Lung (tissue), 12 donors: ENCODE measurements around the gene FSTL5. TPM values are rescaled to one million over a fixed set of nuclear protein-coding genes. Genes with fewer than 3 reads are reported as not detected.

ENCODE experiments used
- ATAC-seq: fragments of 200-7000 bp; cut with Tn5 transposase; one replicate; pipeline ENCODE4 v1.9.1; 2020; ENCODE audit warnings: moderate number of reproducible peaks; ENCODE audit not compliant: insufficient read depth, low FRiP score
- DNase-seq, 3 donors: peaks; one replicate each; pipeline ENCODE4 v3.0.0-alpha.2; 2013 to 2017
- H3K27ac ChIP-seq, 2 donors: one replicate each; pipeline ENCODE4 v1.5.1; 2013; ENCODE audit warnings: mild to moderate bottlenecking in 2 of 2, moderate library complexity in 2 of 2, control low read depth in 1 of 2, inconsistent platforms in 1 of 2, low read depth in 1 of 2, low read length in 1 of 2
- H3K27me3 ChIP-seq, 3 donors: one replicate each; pipeline ENCODE4 v1.5.1; 2013; ENCODE audit warnings: low read length in 2 of 3; ENCODE audit not compliant: control insufficient read depth in 3 of 3, insufficient read depth in 3 of 3
- H3K36me3 ChIP-seq, 4 donors: one replicate each; pipeline ENCODE4 v1.5.1; 2013; ENCODE audit warnings: low read length in 4 of 4, mild to moderate bottlenecking in 1 of 4, moderate library complexity in 1 of 4; ENCODE audit not compliant: control insufficient read depth in 4 of 4, insufficient read depth in 4 of 4
- H3K4me1 ChIP-seq, 5 donors: one replicate each; pipeline ENCODE4 v1.5.1; 2013; ENCODE audit warnings: low read length in 5 of 5, mild to moderate bottlenecking in 2 of 5, moderate library complexity in 1 of 5; ENCODE audit not compliant: control insufficient read depth in 5 of 5, insufficient read depth in 5 of 5
- H3K4me3 ChIP-seq: one replicate; pipeline ENCODE4 v1.5.1; 2013; ENCODE audit warnings: mild to moderate bottlenecking, control low read depth, moderate library complexity
- H3K9ac ChIP-seq, 2 donors: one replicate each; pipeline ENCODE4 v1.5.1; 2013; ENCODE audit warnings: low read length in 2 of 2, control low read depth in 1 of 2; ENCODE audit not compliant: insufficient read depth in 1 of 2
- H3K9me3 ChIP-seq, 4 donors: one replicate each; pipeline ENCODE4 v1.5.1; 2013; ENCODE audit warnings: low read length in 3 of 4, mild to moderate bottlenecking in 1 of 4, moderate library complexity in 1 of 4; ENCODE audit not compliant: control insufficient read depth in 4 of 4, insufficient read depth in 3 of 4
- CTCF ChIP-seq: IDR thresholded peaks from 2 replicates; pipeline ENCODE4 v1.5.1; 2012; ENCODE audit warnings: mild to moderate bottlenecking; ENCODE audit errors: control extremely low read depth, extremely low read depth
- WGBS, 2 donors: extraction: QIAGEN DNeasy Blood & Tissue Kit; methylation state at CpG; one replicate each; pipeline ENCODE4 v1.1.7; 2013; 5-methylcytosine and 5-hydroxymethylcytosine counted together
- polyA plus RNA-seq, 2 donors: library from polyadenylated mRNA; stranded (reverse); fragments of 200-250 nt; gene quantifications; one replicate each; pipeline ENCODE4 v1.2.1, GENCODE V29; 2013
- total RNA-seq, 2 donors: library from RNA; depleted of rRNA in 1 of 2; stranded (reverse); fragments of >200 nt in 1 of 2; gene quantifications; one replicate each; pipeline ENCODE4 v1.2.1, GENCODE V29; 2014 to 2021
- donor health status: control.
- donor health status: control.
- donor health status: Bipolar disorder and iron deficiency.
- donor health status: healthy.
- donor health status: DM: yes; HTN: yes; CAD: no.

FSTL5 gene
- total and polyA plus RNA-seq, 4 donors: 0.23 TPM; not detected in 3

GRCh38 chr4:161525121-161525520 lies 638.7 kb downstream of the FSTL5 start:
- Histone ChIP-seq H3K27ac (no peak overlapping the region), H3K9me3 (no peaks in the 10 kb centered on the region), H3K36me3 (no peaks in the 10 kb centered on the region), H3K4me1 (peaks cover 0 to 5% (median 0%) of the 10 kb centered on the region in 5 donors), H3K4me3 (no peak overlapping the region), H3K27me3 (no peaks in the 10 kb centered on the region), H3K9ac (no peak overlapping the region)
- WGBS, 2 donors: 84 to 88% methylated on average over 1 of the region's 1 CpG
- DNase-seq: no peak
- TF ChIP-seq CTCF: no peak
- ATAC-seq: no peak

- Histone ChIP-seq H3K36me3 (no peaks in the 10 kb centered on the region), H3K9ac (peak overlapping the region in 1 of 2 donors; percentile 28), H3K4me3 (no peak overlapping the region), H3K27ac (no peak overlapping the region), H3K27me3 (no peaks in the 10 kb centered on the region), H3K4me1 (peaks cover 0 to 5% (median 0%) of the 10 kb centered on the region in 5 donors), H3K9me3 (no peaks in the 10 kb centered on the region)
- TF ChIP-seq CTCF: no peak
- DNase-seq (peak; percentile 33 to 73 (median 69)), ATAC-seq (no peak)
- WGBS, 2 donors: 37 to 57% methylated on average over 3 of the region's 3 CpGs
Observed at GRCh38 chr4:161522031-161522430, 641.8 kb downstream of the FSTL5 start.

- no peaks in the 10 kb centered on the region for H3K9me3 ChIP-seq
- TF ChIP-seq CTCF: no peak
- no peak overlapping the region for H3K9ac ChIP-seq
- H3K4me1 ChIP-seq: peaks cover 0 to 5% (median 0%) of the 10 kb centered on the region in 5 donors
- H3K4me3 ChIP-seq: no peak overlapping the region
- no peak for DNase-seq
- H3K27ac ChIP-seq: no peak overlapping the region
- 91 to 95% methylated on average over 2 of the region's 2 CpGs for WGBS, 2 donors
- H3K27me3 ChIP-seq: no peaks in the 10 kb centered on the region
- H3K36me3 ChIP-seq: no peaks in the 10 kb centered on the region
- ATAC-seq: no peak
Observed at GRCh38 chr4:161519611-161520010, 644.2 kb downstream of the FSTL5 start.

- no peak for TF ChIP-seq CTCF
- no peak overlapping the region for H3K4me3 ChIP-seq
- DNase-seq (no peak), ATAC-seq (no peak)
- no peaks in the 10 kb centered on the region for H3K36me3 ChIP-seq
- no peaks in the 10 kb centered on the region for H3K27me3 ChIP-seq
- WGBS, 2 donors: 27 to 40% methylated on average over 3 of the region's 3 CpGs
- H3K9me3 ChIP-seq: no peaks in the 10 kb centered on the region
- H3K27ac ChIP-seq: no peak overlapping the region
- peaks cover 0 to 5% (median 0%) of the 10 kb centered on the region in 5 donors for H3K4me1 ChIP-seq
- no peak overlapping the region for H3K9ac ChIP-seq
Observed at GRCh38 chr4:161517941-161518340, 645.9 kb downstream of the FSTL5 start.
